ENCODE results near the gene BRK1. TPM values are rescaled to one million over a fixed set of nuclear protein-coding genes. Genes with fewer than 3 reads are reported as not detected.

Gene BRK1
- total and polyA plus RNA-seq, 10 donors, result 69.8 to 215 (median 94.1) TPM

DNA sequence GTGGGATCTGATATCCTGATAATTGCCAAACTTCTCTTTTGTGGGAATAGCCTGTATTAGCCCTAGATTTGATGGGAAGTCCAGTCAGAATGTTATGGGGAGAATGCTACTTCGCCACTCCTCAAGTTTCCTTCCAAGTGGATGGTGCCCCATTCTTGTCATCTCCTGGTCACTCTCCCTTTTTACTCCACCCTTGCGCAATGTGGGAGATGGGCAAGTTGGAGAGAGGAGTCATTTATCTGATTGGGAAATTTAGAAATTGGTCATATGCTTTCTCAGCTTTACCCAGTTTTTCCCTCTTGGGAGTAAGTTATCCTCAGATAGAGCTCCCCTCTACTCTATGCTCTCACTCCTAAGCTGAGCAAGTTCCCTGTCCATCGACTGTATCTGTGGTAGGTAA lies 21.8 kb upstream of the BRK1 start:
- H3K36me3 ChIP-seq, result peaks cover 0 to 92% (median 4%) of the 10 kb centered on the region in 6 donors
- no peaks in the 10 kb centered on the region for H3K27me3 ChIP-seq (replicated peaks in 1 of 7)
- 95 to 99% (median 97%) methylated on average over 3 of the region's 3 CpGs for WGBS, 5 donors
- no peak overlapping the region for H3K27ac ChIP-seq
- TF ChIP-seq, protein P1, sequence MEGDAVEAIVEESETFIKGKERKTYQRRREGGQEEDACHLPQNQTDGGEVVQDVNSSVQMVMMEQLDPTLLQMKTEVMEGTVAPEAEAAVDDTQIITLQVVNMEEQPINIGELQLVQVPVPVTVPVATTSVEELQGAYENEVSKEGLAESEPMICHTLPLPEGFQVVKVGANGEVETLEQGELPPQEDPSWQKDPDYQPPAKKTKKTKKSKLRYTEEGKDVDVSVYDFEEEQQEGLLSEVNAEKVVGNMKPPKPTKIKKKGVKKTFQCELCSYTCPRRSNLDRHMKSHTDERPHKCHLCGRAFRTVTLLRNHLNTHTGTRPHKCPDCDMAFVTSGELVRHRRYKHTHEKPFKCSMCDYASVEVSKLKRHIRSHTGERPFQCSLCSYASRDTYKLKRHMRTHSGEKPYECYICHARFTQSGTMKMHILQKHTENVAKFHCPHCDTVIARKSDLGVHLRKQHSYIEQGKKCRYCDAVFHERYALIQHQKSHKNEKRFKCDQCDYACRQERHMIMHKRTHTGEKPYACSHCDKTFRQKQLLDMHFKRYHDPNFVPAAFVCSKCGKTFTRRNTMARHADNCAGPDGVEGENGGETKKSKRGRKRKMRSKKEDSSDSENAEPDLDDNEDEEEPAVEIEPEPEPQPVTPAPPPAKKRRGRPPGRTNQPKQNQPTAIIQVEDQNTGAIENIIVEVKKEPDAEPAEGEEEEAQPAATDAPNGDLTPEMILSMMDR (IDR thresholded peaks at IDR 0.05 in 8 of 11, conservative IDR thresholded peaks at IDR 0.05 in 3 of 11), result no peak
- TF ChIP-seq POLR2A (IDR thresholded peaks at IDR 0.05) (no peak), POLR2AphosphoS5 (IDR thresholded peaks at IDR 0.05) (no peak)
- H3K9me3 ChIP-seq, result no peaks in the 10 kb centered on the region
- no peak overlapping the region for H3K4me3 ChIP-seq
- no peaks in the 10 kb centered on the region for H3K4me1 ChIP-seq
- intact Hi-C loops (cut with DNase I; ENCODE audit: low total_unique reads), result no loop called here
- DNase-seq, result no peak

DNA sequence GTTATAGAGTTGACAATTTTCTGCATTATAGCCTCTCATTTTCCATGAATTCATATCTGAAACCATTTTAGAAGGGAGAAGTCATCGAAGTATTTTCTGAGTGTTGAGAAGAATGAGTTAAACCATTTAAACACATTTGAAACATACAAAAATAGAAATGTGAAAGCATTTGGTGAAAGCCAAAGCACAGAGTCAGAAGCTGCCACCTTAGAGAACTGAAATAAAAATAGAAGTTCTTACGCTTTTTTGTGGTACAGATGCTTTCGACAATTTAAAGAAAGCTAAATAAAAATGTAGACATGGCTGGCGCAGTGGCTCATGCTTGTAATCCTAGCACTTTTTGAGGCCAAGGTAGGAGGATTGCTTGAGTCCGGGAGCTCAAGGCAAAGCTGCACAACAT lies 16.4 kb upstream of the BRK1 start:
- Histone ChIP-seq H3K36me3 (peaks cover 0 to 82% (median 0%) of the 10 kb centered on the region in 6 donors), H3K27me3 (replicated peaks in 1 of 7) (no peaks in the 10 kb centered on the region), H3K27ac (no peak overlapping the region), H3K9me3 (no peaks in the 10 kb centered on the region), H3K4me3 (no peak overlapping the region), H3K4me1 (no peaks in the 10 kb centered on the region)
- TF ChIP-seq POLR2AphosphoS5 (IDR thresholded peaks at IDR 0.05), result no peak
- DNase-seq, result no peak
- intact Hi-C loops (cut with DNase I; ENCODE audit: low total_unique reads), result no loop called here
- 92 to 97% (median 96%) methylated on average over 5 of the region's 5 CpGs for WGBS, 5 donors

DNA sequence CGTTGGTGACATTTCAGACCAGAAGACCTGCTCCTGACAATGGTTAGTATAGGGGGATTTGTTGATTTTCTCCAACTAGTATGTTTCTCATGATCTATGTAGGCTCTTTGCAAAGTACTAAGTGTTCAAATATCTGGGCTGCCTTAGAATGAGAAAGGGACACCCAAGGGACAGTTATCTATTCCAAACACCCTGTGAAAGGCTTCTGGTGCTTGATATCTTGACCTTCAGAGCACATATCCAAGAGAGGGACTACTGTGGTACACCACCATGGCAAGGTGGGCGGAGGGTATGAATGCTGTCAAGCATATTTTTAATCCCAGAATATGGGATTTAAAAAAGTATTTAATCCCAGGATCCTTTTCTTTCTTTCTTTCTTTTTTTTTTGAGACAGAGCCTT lies 8.6 kb upstream of the BRK1 start:
- Histone ChIP-seq H3K27me3 (replicated peaks in 1 of 7) (peaks cover 0 to 5% (median 0%) of the 10 kb centered on the region in 7 donors), H3K36me3 (peaks cover 0 to 7% (median 0%) of the 10 kb centered on the region in 6 donors), H3K4me3 (no peak overlapping the region), H3K4me1 (no peaks in the 10 kb centered on the region), H3K9me3 (no peaks in the 10 kb centered on the region), H3K27ac (no peak overlapping the region)
- TF ChIP-seq POLR2AphosphoS5 (IDR thresholded peaks at IDR 0.05) (no peak), POLR2A (IDR thresholded peaks at IDR 0.05) (no peak)
- TF ChIP-seq, protein P1 (IDR thresholded peaks at IDR 0.05 in 8 of 11, conservative IDR thresholded peaks at IDR 0.05 in 3 of 11), result no peak
- WGBS, 5 donors, result 80 to 95% (median 86%) methylated on average over 2 of the region's 2 CpGs
- no peak for DNase-seq
- intact Hi-C loops (cut with DNase I; ENCODE audit: low total_unique reads), result no loop called here

DNA sequence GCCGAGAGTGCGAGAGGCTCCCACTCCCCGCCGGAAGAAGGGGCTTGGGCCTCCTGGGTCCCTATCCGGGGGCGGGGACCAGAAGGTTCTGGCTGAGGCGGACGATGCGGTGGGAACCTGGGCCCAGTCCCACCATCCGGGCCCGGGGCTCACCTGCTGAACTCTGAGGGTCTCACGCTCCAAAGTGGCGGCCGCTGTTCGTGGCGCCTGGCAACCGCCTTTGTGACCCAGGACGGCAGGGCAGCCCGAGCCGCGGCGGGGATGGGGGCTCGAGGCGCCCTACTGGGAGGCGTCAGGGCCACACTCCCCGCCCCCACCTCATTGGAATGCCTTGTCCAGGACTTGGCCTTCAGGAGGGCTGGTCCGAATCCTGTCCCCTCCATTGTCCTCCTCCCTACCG lies 7.4 kb upstream of the BRK1 start, which contains the start of gene FANCD2OS:
Gene FANCD2OS (minus strand): TSS at position 165 of the 400 bp plus-strand sequence. CDS start 3,481 bp downstream, outside the sequence.
- no peak for DNase-seq
- Histone ChIP-seq H3K4me3 (no peak within 1 kb of the TSS), H3K27ac (no peak within 1 kb of the TSS), H3K27me3 (replicated peaks in 1 of 7) (peaks cover 0 to 5% (median 0%) of the 10 kb centered on the region in 7 donors), H3K36me3 (no peaks in the 10 kb centered on the region), H3K4me1 (no peaks in the 10 kb centered on the region), H3K9me3 (no peaks in the 10 kb centered on the region)
- WGBS, 5 donors, result 84 to 92% (median 91%) methylated on average over 25 to 28 of the region's 28 CpGs
- intact Hi-C loops (cut with DNase I; ENCODE audit: low total_unique reads), result no loop called here
- TF ChIP-seq, protein P1 (IDR thresholded peaks at IDR 0.05 in 8 of 11, conservative IDR thresholded peaks at IDR 0.05 in 3 of 11), result no peak
- TF ChIP-seq POLR2AphosphoS5 (IDR thresholded peaks at IDR 0.05), result no peak
- TF ChIP-seq POLR2A (IDR thresholded peaks at IDR 0.05), result no peak

DNA sequence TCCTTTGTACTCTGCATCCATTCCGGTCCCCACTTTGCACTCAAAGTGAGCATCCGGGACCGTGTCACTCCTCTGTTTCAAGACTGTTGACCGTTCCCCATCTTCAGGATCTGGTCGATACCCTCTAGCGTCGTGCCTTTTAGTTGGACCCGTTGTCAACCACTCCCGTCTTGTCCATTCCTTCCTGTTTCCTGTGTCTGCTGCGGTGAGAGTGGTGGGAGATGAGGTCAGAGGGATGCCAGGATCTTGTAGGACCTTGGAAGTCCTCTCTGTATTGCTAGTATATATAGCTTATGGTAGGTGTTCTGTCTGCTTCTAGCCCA lies 624 bp downstream of the BRK1 start:
- intact Hi-C loops (cut with DNase I; ENCODE audit: low total_unique reads), result no loop called here
- TF ChIP-seq POLR2A (IDR thresholded peaks at IDR 0.05) (no peak), POLR2AphosphoS5 (IDR thresholded peaks at IDR 0.05) (no peak)
- TF ChIP-seq, protein P1 (IDR thresholded peaks at IDR 0.05 in 8 of 11, conservative IDR thresholded peaks at IDR 0.05 in 3 of 11), result no peak
- DNase-seq, result no peak

More for the DNA sequence above, 624 bp downstream of the BRK1 start:
- Histone ChIP-seq H3K4me1 (peaks cover 18 to 56% (median 44%) of the 10 kb centered on the region in 6 donors), H3K9me3 (no peaks in the 10 kb centered on the region), H3K27ac (peak overlapping the region; percentile 64 to 93 (median 89)), H3K4me3 (peak overlapping the region; percentile 84 to 96 (median 94)), H3K36me3 (peaks cover 0 to 31% (median 0%) of the 10 kb centered on the region in 6 donors), H3K27me3 (replicated peaks in 1 of 7) (no peaks in the 10 kb centered on the region)
- 0 to 1% (median 0%) methylated on average over 10 of the region's 10 CpGs for WGBS, 5 donors

Measured in spleen (tissue), 11 donors.